Measurements from ENCODE around the gene KLHL24.
"Not testable (repeated sequence)": the region's sequence is repeated elsewhere in the genome, so short reads cannot be mapped to it uniquely, and the experiment has no call there.

Gene KLHL24

DNA sequence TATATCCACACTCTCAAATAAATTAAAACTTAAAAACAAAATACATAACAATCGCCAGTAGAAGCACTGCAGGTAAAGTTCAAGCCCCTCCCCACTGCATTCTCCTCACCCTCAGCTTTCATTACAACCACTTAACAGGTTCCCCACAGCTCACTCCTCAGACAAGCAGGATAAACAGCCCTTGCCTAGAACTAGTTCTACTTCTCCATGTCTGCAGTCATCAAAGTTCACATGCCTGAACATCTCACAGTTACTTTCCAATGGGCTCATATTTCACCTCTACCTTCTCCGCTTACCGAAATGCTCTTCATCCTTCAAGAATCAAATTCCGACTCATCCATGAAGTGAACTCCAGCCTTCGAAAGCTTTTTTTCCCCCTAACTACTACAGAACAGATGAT is 66.3 kb downstream of the KLHL24 start:
- no peak for DNase-seq (ENCODE audit: low read depth)
- TF ChIP-seq, protein P1, sequence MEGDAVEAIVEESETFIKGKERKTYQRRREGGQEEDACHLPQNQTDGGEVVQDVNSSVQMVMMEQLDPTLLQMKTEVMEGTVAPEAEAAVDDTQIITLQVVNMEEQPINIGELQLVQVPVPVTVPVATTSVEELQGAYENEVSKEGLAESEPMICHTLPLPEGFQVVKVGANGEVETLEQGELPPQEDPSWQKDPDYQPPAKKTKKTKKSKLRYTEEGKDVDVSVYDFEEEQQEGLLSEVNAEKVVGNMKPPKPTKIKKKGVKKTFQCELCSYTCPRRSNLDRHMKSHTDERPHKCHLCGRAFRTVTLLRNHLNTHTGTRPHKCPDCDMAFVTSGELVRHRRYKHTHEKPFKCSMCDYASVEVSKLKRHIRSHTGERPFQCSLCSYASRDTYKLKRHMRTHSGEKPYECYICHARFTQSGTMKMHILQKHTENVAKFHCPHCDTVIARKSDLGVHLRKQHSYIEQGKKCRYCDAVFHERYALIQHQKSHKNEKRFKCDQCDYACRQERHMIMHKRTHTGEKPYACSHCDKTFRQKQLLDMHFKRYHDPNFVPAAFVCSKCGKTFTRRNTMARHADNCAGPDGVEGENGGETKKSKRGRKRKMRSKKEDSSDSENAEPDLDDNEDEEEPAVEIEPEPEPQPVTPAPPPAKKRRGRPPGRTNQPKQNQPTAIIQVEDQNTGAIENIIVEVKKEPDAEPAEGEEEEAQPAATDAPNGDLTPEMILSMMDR (IDR thresholded peaks at IDR 0.05; ENCODE audit: control insufficient read depth, insufficient read depth, low read depth, low read length, missing control alignments): no peak
- H3K4me3 ChIP-seq (ENCODE audit: control insufficient read depth, low read depth, low read length): no peak overlapping the region

GRCh38 chr3:183703892-183704291 is 68.5 kb downstream of the KLHL24 start:
- H3K4me3 ChIP-seq (ENCODE audit: control insufficient read depth, low read depth, low read length); DNase-seq (ENCODE audit: low read depth): not testable (repeated sequence)

GRCh38 chr3:183710231-183710630 is 74.8 kb downstream of the KLHL24 start:
- DNase-seq (ENCODE audit: low read depth): no peak
- TF ChIP-seq, protein P1 (IDR thresholded peaks at IDR 0.05; ENCODE audit: control insufficient read depth, insufficient read depth, low read depth, low read length, missing control alignments): no peak

DNA sequence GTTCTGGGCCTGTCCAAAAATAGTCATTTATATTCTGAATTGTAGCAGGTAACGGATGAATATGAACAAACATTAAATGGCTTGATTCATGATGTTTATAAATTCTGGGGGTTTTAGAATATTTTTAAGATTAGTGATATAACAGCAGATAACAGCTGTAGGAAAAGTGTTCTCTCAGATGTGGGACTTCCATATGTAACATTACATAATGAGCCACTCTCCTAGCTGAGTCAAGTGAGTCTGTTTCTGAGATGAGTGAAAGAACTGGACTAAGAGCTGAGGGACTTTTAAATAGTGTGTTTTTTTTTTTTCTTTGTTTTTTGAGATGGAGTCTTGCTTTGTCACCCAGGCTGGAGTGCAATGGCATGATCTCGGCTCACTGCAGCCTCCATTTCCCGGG is 76.1 kb downstream of the KLHL24 start:
- TF ChIP-seq, protein P1 (IDR thresholded peaks at IDR 0.05; ENCODE audit: control insufficient read depth, insufficient read depth, low read depth, low read length, missing control alignments): no peak
- DNase-seq (ENCODE audit: low read depth): no peak
- no peak overlapping the region for H3K4me3 ChIP-seq (ENCODE audit: control insufficient read depth, low read depth, low read length)

More at GRCh38 chr3:183710231-183710630, 74.8 kb downstream of the KLHL24 start:
- H3K4me3 ChIP-seq (ENCODE audit: control insufficient read depth, low read depth, low read length): no peak overlapping the region

- TF ChIP-seq, protein P1 (IDR thresholded peaks at IDR 0.05; ENCODE audit: control insufficient read depth, insufficient read depth, low read depth, low read length, missing control alignments): no peak
- H3K4me3 ChIP-seq (ENCODE audit: control insufficient read depth, low read depth, low read length): no peak overlapping the region
- DNase-seq (ENCODE audit: low read depth): no peak
Measured at GRCh38 chr3:183714622-183715021, 79.2 kb downstream of the KLHL24 start.

- H3K4me3 ChIP-seq (ENCODE audit: control insufficient read depth, low read depth, low read length): no peak overlapping the region
- no peak for DNase-seq (ENCODE audit: low read depth)
- TF ChIP-seq, protein P1 (IDR thresholded peaks at IDR 0.05; ENCODE audit: control insufficient read depth, insufficient read depth, low read depth, low read length, missing control alignments): no peak
Measured at GRCh38 chr3:183718012-183718411, 82.6 kb downstream of the KLHL24 start.

DNA sequence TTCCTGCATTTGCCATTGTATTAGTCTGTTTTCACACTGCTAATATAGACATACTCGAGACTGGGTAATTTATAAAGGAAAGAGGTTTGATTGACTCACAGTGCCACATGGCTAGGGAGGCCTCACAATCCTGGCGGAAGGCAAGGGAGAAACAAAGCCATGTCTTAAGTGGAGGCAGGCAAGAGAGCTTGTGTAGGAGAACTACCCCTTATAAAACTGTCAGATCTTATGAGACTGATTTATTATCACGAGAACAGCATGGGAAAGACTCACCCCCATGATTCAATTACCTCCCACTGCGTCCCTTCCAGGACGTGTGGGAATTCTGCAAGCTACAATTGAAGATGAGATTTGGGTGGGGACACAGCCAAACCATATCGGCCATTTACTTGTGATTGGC is 90.0 kb downstream of the KLHL24 start:
- TF ChIP-seq, protein P1 (IDR thresholded peaks at IDR 0.05; ENCODE audit: control insufficient read depth, insufficient read depth, low read depth, low read length, missing control alignments): no peak
- no peak overlapping the region for H3K4me3 ChIP-seq (ENCODE audit: control insufficient read depth, low read depth, low read length)
- no peak for DNase-seq (ENCODE audit: low read depth)

Data from AG09309 (cell line).